H54 (cell line): ENCODE measurements around the gene CAMTA1.

Experiments used
- DNase-seq: peaks from one replicate; pipeline ENCODE4 v3.0.0; 2011; ENCODE audit warnings: low spot score, mixed read lengths; ENCODE audit not compliant: insufficient read length
- FAIRE-seq: peaks from 3 replicates; lab custom pipeline; 2011; peaks lifted over from hg19 to GRCh38; lab: Jason Lieb, UNC
- POLR2A ChIP-seq: IDR thresholded peaks from 2 replicates; pipeline ENCODE4 v1.6.1; 2011; ENCODE audit warnings: low read depth, mild to moderate bottlenecking, low read length

CAMTA1 gene

GRCh38 chr1:7473223-7474142, 688.2 kb downstream of the CAMTA1 start:
- no peak for TF ChIP-seq POLR2A
- FAIRE-seq, result no peak
- DNase-seq, result no peak

DNA sequence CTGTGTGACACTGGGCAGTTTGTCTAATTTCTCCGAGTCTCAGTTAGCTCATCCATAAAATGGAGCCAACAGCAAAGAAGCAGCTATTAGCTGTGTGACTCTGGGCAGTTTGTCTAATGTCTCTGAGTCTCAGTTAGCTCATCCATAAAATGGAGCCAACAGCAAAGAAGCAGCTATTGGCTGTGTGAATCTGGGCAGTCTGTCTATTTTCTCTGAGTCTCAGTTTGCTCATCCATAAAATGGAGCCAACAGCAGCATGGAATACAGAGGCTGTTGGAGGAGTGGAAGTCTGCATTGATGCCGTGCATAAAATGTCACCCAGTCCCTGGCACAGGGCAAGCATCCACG, 688.9 kb downstream of the CAMTA1 start:
- TF ChIP-seq POLR2A, result no peak
- FAIRE-seq (no peak), DNase-seq (no peak)

GRCh38 chr1:7474786-7475502, 689.7 kb downstream of the CAMTA1 start:
- DNase-seq (no peak), FAIRE-seq (no peak)
- no peak for TF ChIP-seq POLR2A

GRCh38 chr1:7475691-7476090, 690.4 kb downstream of the CAMTA1 start:
- TF ChIP-seq POLR2A, result no peak
- DNase-seq (no peak), FAIRE-seq (no peak)

GRCh38 chr1:7476402-7476801, 691.1 kb downstream of the CAMTA1 start:
- DNase-seq (no peak), FAIRE-seq (no peak)
- no peak for TF ChIP-seq POLR2A

GRCh38 chr1:7476861-7477547, 691.8 kb downstream of the CAMTA1 start:
- FAIRE-seq, result no peak
- TF ChIP-seq POLR2A, result no peak
- DNase-seq, result no peak

DNA sequence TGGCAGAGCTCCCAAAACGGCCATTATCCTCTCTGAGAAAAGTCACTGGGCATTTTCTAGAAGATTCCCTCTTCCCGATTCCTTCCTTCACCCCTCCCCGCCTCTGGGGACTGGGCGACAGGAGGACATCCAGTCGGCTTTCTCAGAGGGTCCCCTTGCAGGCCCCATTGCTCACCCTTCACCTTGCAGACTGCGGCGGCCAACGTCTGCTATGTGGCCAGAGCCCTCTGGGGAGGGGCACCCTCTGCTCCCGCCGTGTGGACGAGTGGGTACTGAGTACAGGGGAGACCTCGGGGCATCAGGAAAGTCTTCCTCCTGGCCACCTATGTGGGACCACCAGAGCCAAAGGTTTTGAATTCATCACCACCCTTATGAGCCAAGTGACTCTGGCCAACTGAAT, 692.3 kb downstream of the CAMTA1 start:
- no peak for TF ChIP-seq POLR2A
- FAIRE-seq, result no peak
- DNase-seq, result no peak

- TF ChIP-seq POLR2A, result no peak
- FAIRE-seq (no peak), DNase-seq (no peak)
Observed at GRCh38 chr1:7478142-7478790, 693.0 kb downstream of the CAMTA1 start.

- DNase-seq, result no peak
- no peak for FAIRE-seq
- no peak for TF ChIP-seq POLR2A
Observed at GRCh38 chr1:7478809-7479499, 693.7 kb downstream of the CAMTA1 start.

- TF ChIP-seq POLR2A, result no peak
- DNase-seq (no peak), FAIRE-seq (no peak)
Observed at GRCh38 chr1:7479571-7479970, 694.3 kb downstream of the CAMTA1 start.

- DNase-seq (no peak), FAIRE-seq (no peak)
- no peak for TF ChIP-seq POLR2A
Observed at GRCh38 chr1:7481194-7481593, 695.9 kb downstream of the CAMTA1 start.

- FAIRE-seq, result no peak
- TF ChIP-seq POLR2A, result no peak
- no peak for DNase-seq
Observed at GRCh38 chr1:7482077-7482476, 696.8 kb downstream of the CAMTA1 start.
